ENCODE measurements around the gene SPATA16. TPM values are rescaled to one million over a fixed set of nuclear protein-coding genes. Genes with fewer than 3 reads are reported as not detected.

SPATA16 gene
- total and polyA plus RNA-seq, 2 donors (not counting 1 experiment from before 2014, with no cell fraction given), result not detected

- H3K4me3 ChIP-seq (ENCODE audit: control extremely low read depth in 1 of 5, extremely low read depth in 1 of 5, insufficient read depth in 1 of 5, low read depth in 2 of 5, low read length in 4 of 5), result no peak overlapping the region
- intact Hi-C loops (cut with micrococcal nuclease), result no loop called here
- no peaks in the 10 kb centered on the region for H3K9me3 Mint-ChIP-seq (ENCODE audit: insufficient read depth)
- H3K27ac Mint-ChIP-seq, result no peak overlapping the region
- no peak overlapping the region for H3K27ac ChIP-seq (ENCODE audit: low read length in 2 of 2)
- ChIA-PET CTCF (no interaction called here), POLR2A (no interaction called here)
- H2AFZ ChIP-seq (ENCODE audit: insufficient read depth, low read depth, low read length, poor library complexity, severe bottlenecking), result no peak overlapping the region
- no peaks in the 10 kb centered on the region for H3K36me3 ChIP-seq (replicated peaks in 1 of 2; ENCODE audit: control extremely low read depth in 1 of 2, control insufficient read depth in 1 of 2, extremely low read depth in 1 of 2, insufficient read depth in 2 of 2, low read length in 1 of 2)
- H4K20me1 ChIP-seq (ENCODE audit: control insufficient read depth, insufficient read depth, low read length, poor library complexity, severe bottlenecking), result no peaks in the 10 kb centered on the region
- H3K4me1 Mint-ChIP-seq, result no peaks in the 10 kb centered on the region
- no peak overlapping the region for H3K9ac ChIP-seq (ENCODE audit: low read length)
- TF ChIP-seq CTCF (IDR thresholded peaks at IDR 0.05), result no peak
- no peak for TF ChIP-seq EZH2 (IDR thresholded peaks at IDR 0.05; ENCODE audit: borderline replicate concordance, insufficient read depth, low read depth, low read length, poor library complexity, severe bottlenecking)
- H3K9me3 ChIP-seq (ENCODE audit: control extremely low read depth in 1 of 3, control insufficient read depth in 2 of 3, insufficient read depth in 1 of 3, low read length in 2 of 3), result no peaks in the 10 kb centered on the region
- H3K27me3 ChIP-seq (replicated peaks in 1 of 4; ENCODE audit: control extremely low read depth in 1 of 4, control insufficient read depth in 3 of 4, insufficient read depth in 4 of 4, low read length in 3 of 4), result no peaks in the 10 kb centered on the region
- no CpG with 5 or more reads among the region's 1 CpG for WGBS (ENCODE audit: insufficient coverage)
- ATAC-seq (ENCODE audit: low read depth) (no peak), DNase-seq (no peak)
- no peaks in the 10 kb centered on the region for H3K27me3 Mint-ChIP-seq
- no peaks in the 10 kb centered on the region for H3K79me2 ChIP-seq (ENCODE audit: control insufficient read depth, insufficient read depth, low read length)
- H3K4me2 ChIP-seq (replicated peaks; ENCODE audit: low read depth, low read length, poor library complexity, severe bottlenecking), result no peak overlapping the region
- H3K4me1 ChIP-seq (ENCODE audit: control insufficient read depth in 2 of 2, insufficient read depth in 2 of 2, low read length in 2 of 2), result no peaks in the 10 kb centered on the region
- H3K4me3 Mint-ChIP-seq, result no peak overlapping the region
Observed at GRCh38 chr3:173027429-173027828, 113.6 kb downstream of the SPATA16 start.

GRCh38 chr3:173025941-173026340 is 115.1 kb downstream of the SPATA16 start:
- no peak overlapping the region for H3K27ac ChIP-seq (ENCODE audit: low read length in 2 of 2)
- POLR2A ChIA-PET, result no interaction called here

More at GRCh38 chr3:173025941-173026340, 115.1 kb downstream of the SPATA16 start:
- Mint-ChIP-seq H3K27me3 (no peaks in the 10 kb centered on the region), H3K4me3 (no peak overlapping the region), H3K27ac (no peak overlapping the region), H3K9me3 (ENCODE audit: insufficient read depth) (no peaks in the 10 kb centered on the region), H3K4me1 (no peaks in the 10 kb centered on the region)
- no peaks in the 10 kb centered on the region for H3K79me2 ChIP-seq (ENCODE audit: control insufficient read depth, insufficient read depth, low read length)
- H3K4me3 ChIP-seq (ENCODE audit: control extremely low read depth in 1 of 5, extremely low read depth in 1 of 5, insufficient read depth in 1 of 5, low read depth in 2 of 5, low read length in 4 of 5), result no peak overlapping the region
- ATAC-seq (ENCODE audit: low read depth) (no peak), DNase-seq (no peak)
- H2AFZ ChIP-seq (ENCODE audit: insufficient read depth, low read depth, low read length, poor library complexity, severe bottlenecking), result no peak overlapping the region
- intact Hi-C loops (cut with micrococcal nuclease), result no loop called here
- no peaks in the 10 kb centered on the region for H3K9me3 ChIP-seq (ENCODE audit: control extremely low read depth in 1 of 3, control insufficient read depth in 2 of 3, insufficient read depth in 1 of 3, low read length in 2 of 3)
- H3K4me1 ChIP-seq (ENCODE audit: control insufficient read depth in 2 of 2, insufficient read depth in 2 of 2, low read length in 2 of 2), result no peaks in the 10 kb centered on the region
- H3K27me3 ChIP-seq (replicated peaks in 1 of 4; ENCODE audit: control extremely low read depth in 1 of 4, control insufficient read depth in 3 of 4, insufficient read depth in 4 of 4, low read length in 3 of 4), result no peaks in the 10 kb centered on the region
- no peak overlapping the region for H3K9ac ChIP-seq (ENCODE audit: low read length)
- CTCF ChIA-PET, result no interaction called here
- no peak overlapping the region for H3K4me2 ChIP-seq (replicated peaks; ENCODE audit: low read depth, low read length, poor library complexity, severe bottlenecking)
- H3K36me3 ChIP-seq (replicated peaks in 1 of 2; ENCODE audit: control extremely low read depth in 1 of 2, control insufficient read depth in 1 of 2, extremely low read depth in 1 of 2, insufficient read depth in 2 of 2, low read length in 1 of 2), result no peaks in the 10 kb centered on the region
- 92% methylated on average over 5 of the region's 5 CpGs for WGBS (ENCODE audit: insufficient coverage)
- TF ChIP-seq EZH2 (IDR thresholded peaks at IDR 0.05; ENCODE audit: borderline replicate concordance, insufficient read depth, low read depth, low read length, poor library complexity, severe bottlenecking), result no peak
- no peak for TF ChIP-seq CTCF (IDR thresholded peaks at IDR 0.05)
- H4K20me1 ChIP-seq (ENCODE audit: control insufficient read depth, insufficient read depth, low read length, poor library complexity, severe bottlenecking), result no peaks in the 10 kb centered on the region

Data from B cell (primary cell).